DND-41 (cell line): ENCODE measurements around the gene GRID1.

Experiments used
- CTCF ChIP-seq: IDR thresholded peaks from 2 replicates; pipeline ENCODE4 v1.5.1; 2012; ENCODE audit warnings: borderline replicate concordance, low read length, moderate library complexity, mild to moderate bottlenecking; ENCODE audit not compliant: poor library complexity, severe bottlenecking; ENCODE audit errors: extremely low read depth
- EZH2 ChIP-seq: IDR thresholded peaks from 3 replicates; pipeline ENCODE4 v1.6.1; 2012; ENCODE audit warnings: borderline replicate concordance, low read depth, mild to moderate bottlenecking, moderate library complexity, low read length, inconsistent platforms; ENCODE audit not compliant: severe bottlenecking

- TF ChIP-seq CTCF (no peak), EZH2 (no peak)
Measured at GRCh38 chr10:85967594-85967993, 399.0 kb downstream of the GRID1 start.
